Measurements from ENCODE around the gene ZBTB2.
A peak's percentile ranks its signal among the peaks of the same experiment; 100 is the strongest.
"Not testable (repeated sequence)": the region's sequence is repeated elsewhere in the genome, so short reads cannot be mapped to it uniquely, and the experiment has no call there.

ZBTB2 gene

GRCh38 chr6:151372164-151372563 lies 19.2 kb downstream of the ZBTB2 start:
- no peak for DNase-seq (ENCODE audit: low read depth)

GRCh38 chr6:151370509-151371078 lies 20.8 kb downstream of the ZBTB2 start:
- DNase-seq (ENCODE audit: low read depth): peak; percentile 62

- DNase-seq (ENCODE audit: low read depth): no peak
Observed at GRCh38 chr6:151365233-151365632, 26.1 kb downstream of the ZBTB2 start.

GRCh38 chr6:151359486-151359885 lies 31.9 kb downstream of the ZBTB2 start:
- no peak for DNase-seq (ENCODE audit: low read depth)

- no peak for DNase-seq (ENCODE audit: low read depth)
Observed at GRCh38 chr6:151358475-151358874, 32.9 kb downstream of the ZBTB2 start.

GRCh38 chr6:151357758-151358436 lies 33.5 kb downstream of the ZBTB2 start:
- no peak for DNase-seq (ENCODE audit: low read depth)

- not testable (repeated sequence) for DNase-seq (ENCODE audit: low read depth)
Observed at GRCh38 chr6:151356983-151357382, 34.4 kb downstream of the ZBTB2 start.

GRCh38 chr6:151353795-151354194 lies 37.6 kb downstream of the ZBTB2 start:
- DNase-seq (ENCODE audit: low read depth): no peak

GRCh38 chr6:151352410-151353396 lies 38.7 kb downstream of the ZBTB2 start:
- DNase-seq (ENCODE audit: low read depth): no peak

GRCh38 chr6:151351731-151352130 lies 39.6 kb downstream of the ZBTB2 start:
- no peak for DNase-seq (ENCODE audit: low read depth)

GRCh38 chr6:151351146-151351700 lies 40.1 kb downstream of the ZBTB2 start:
- DNase-seq (ENCODE audit: low read depth): no peak

GRCh38 chr6:151350442-151351145 lies 40.8 kb downstream of the ZBTB2 start:
- no peak for DNase-seq (ENCODE audit: low read depth)

GRCh38 chr6:151349651-151350270 lies 41.6 kb downstream of the ZBTB2 start:
- no peak for DNase-seq (ENCODE audit: low read depth)

GRCh38 chr6:151342750-151343149 lies 48.6 kb downstream of the ZBTB2 start:
- not testable (repeated sequence) for DNase-seq (ENCODE audit: low read depth)

- DNase-seq (ENCODE audit: low read depth): no peak
Observed at GRCh38 chr6:151341476-151342195, 49.7 kb downstream of the ZBTB2 start.

GRCh38 chr6:151340219-151340978 lies 51.0 kb downstream of the ZBTB2 start:
- no peak for DNase-seq (ENCODE audit: low read depth)

- DNase-seq (ENCODE audit: low read depth): no peak
Observed at GRCh38 chr6:151339369-151339768, 52.0 kb downstream of the ZBTB2 start.

- DNase-seq (ENCODE audit: low read depth): no peak
Observed at GRCh38 chr6:151338651-151339200, 52.6 kb downstream of the ZBTB2 start.

GRCh38 chr6:151335930-151336329 lies 55.4 kb downstream of the ZBTB2 start:
- DNase-seq (ENCODE audit: low read depth): no peak

Data from iris pigment epithelial cell (primary cell).